Measurements from ENCODE around the gene TMEM80. TPM values are rescaled to one million over a fixed set of nuclear protein-coding genes. Genes with fewer than 3 reads are reported as not detected.
"Not testable (repeated sequence)": the region's sequence is repeated elsewhere in the genome, so short reads cannot be mapped to it uniquely, and the experiment has no call there.

The TMEM80 gene
- total and polyA plus RNA-seq, 10 donors, result 18.7 to 37.6 (median 28.5) TPM

DNA sequence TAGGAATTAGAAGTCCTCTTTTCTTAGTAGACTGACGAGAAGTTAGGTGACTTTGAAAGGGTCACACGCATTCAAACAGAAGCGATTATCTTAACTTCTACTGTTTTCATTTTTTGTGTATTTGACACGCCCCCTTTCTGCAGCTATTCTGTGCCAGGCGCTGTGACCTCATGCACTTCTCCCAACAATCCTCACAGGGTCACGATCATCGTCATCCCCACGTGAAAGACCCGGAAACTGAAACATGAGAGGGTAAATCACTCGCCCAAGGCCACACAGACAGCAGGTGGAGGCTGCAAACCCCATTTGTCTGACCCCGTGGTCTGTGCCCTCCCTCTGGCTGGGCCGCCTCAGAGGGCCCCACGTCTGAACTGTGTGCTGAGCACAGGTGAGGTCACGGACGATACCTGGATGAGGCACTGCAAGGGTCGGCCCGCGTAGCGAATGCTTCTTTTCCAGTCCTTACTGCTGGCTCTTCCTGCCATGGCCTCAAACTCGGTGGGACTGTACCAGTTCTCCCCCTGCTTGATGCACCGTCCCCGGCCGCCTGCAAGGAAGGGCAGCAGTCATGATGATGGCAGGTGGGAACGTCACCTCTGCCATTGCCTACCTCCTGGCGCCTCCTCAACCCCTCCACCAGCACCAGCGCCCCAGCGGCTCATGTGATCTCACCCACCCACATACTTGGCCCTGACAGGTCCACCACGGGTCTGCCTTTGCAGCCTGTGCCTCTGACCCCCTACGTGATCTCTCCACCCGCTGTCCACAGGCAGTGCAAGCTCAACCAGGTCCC lies 9.0 kb upstream of the TMEM80 start:
- 91 to 96% (median 92%) methylated on average over 24 to 30 of the region's 30 CpGs for WGBS, 5 donors
- no peak for DNase-seq
- Histone ChIP-seq H3K36me3 (peaks cover 0 to 96% (median 64%) of the 10 kb centered on the region in 6 donors), H3K4me3 (no peak overlapping the region), H3K27me3 (replicated peaks in 1 of 7) (no peaks in the 10 kb centered on the region), H3K9me3 (peaks cover 0 to 11% (median 2%) of the 10 kb centered on the region in 8 donors), H3K4me1 (peaks cover 0 to 14% (median 5%) of the 10 kb centered on the region in 6 donors), H3K27ac (no peak overlapping the region)
- intact Hi-C loops (cut with DNase I; ENCODE audit: low total_unique reads), result no loop called here
- TF ChIP-seq POLR2AphosphoS5 (IDR thresholded peaks at IDR 0.05) (peak in 1 of 3 donors; percentile 40), POLR2A (IDR thresholded peaks at IDR 0.05) (no peak)

DNA sequence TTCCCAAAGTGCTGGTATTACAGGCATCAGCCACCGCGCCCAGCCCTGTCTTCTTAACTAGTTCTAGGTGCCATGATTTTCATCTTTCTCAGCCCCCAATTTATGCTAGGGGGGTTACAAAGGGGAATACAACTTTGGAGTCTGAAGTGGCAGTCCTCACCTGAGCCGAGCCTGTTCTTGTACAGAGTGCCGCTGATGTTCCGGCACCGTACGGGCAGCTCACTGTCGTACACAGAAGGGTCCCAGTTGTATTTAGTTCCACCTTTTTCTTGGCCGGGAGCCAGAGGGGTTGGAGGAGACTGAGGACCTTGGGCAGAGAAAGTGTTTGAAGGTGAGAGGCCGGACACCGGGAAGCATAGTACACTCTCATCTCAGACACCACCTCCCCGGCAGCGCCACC lies 7.9 kb upstream of the TMEM80 start:
- intact Hi-C loops (cut with DNase I; ENCODE audit: low total_unique reads), result no loop called here
- Histone ChIP-seq H3K27ac (no peak overlapping the region), H3K27me3 (replicated peaks in 1 of 7) (no peaks in the 10 kb centered on the region), H3K36me3 (peaks cover 0 to 86% (median 62%) of the 10 kb centered on the region in 6 donors), H3K4me1 (peaks cover 0 to 25% (median 10%) of the 10 kb centered on the region in 6 donors), H3K4me3 (no peak overlapping the region), H3K9me3 (peaks cover 0 to 2% (median 0%) of the 10 kb centered on the region in 8 donors)
- 90 to 97% (median 93%) methylated on average over 13 of the region's 13 CpGs for WGBS, 5 donors
- TF ChIP-seq, protein P1, sequence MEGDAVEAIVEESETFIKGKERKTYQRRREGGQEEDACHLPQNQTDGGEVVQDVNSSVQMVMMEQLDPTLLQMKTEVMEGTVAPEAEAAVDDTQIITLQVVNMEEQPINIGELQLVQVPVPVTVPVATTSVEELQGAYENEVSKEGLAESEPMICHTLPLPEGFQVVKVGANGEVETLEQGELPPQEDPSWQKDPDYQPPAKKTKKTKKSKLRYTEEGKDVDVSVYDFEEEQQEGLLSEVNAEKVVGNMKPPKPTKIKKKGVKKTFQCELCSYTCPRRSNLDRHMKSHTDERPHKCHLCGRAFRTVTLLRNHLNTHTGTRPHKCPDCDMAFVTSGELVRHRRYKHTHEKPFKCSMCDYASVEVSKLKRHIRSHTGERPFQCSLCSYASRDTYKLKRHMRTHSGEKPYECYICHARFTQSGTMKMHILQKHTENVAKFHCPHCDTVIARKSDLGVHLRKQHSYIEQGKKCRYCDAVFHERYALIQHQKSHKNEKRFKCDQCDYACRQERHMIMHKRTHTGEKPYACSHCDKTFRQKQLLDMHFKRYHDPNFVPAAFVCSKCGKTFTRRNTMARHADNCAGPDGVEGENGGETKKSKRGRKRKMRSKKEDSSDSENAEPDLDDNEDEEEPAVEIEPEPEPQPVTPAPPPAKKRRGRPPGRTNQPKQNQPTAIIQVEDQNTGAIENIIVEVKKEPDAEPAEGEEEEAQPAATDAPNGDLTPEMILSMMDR (IDR thresholded peaks at IDR 0.05 in 8 of 11, conservative IDR thresholded peaks at IDR 0.05 in 3 of 11), result no peak
- TF ChIP-seq POLR2AphosphoS5 (IDR thresholded peaks at IDR 0.05), result no peak
- no peak for TF ChIP-seq POLR2A (IDR thresholded peaks at IDR 0.05)
- no peak for DNase-seq

DNA sequence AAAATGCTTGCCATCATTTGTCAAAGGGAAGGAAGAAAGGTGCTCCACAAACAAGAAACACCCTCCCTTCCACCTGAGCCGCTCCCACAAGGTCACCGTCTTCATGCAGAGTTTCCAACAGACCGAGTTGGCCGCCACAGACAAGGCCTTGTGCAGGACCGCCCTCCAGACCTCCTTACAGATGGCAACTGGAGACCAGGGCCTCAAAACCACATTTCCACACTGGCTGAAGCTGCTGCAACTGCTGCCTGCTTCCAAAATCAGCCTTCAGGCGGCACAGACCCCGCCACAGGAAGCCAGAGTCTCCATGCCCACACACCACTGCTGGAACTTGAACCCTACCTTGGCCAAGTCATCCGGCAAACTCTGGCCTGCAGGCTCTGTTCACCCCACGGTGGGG lies 6.9 kb upstream of the TMEM80 start:
- Histone ChIP-seq H3K27me3 (replicated peaks in 1 of 7) (no peaks in the 10 kb centered on the region), H3K27ac (no peak overlapping the region), H3K4me3 (no peak overlapping the region), H3K36me3 (peaks cover 0 to 77% (median 58%) of the 10 kb centered on the region in 6 donors), H3K4me1 (peaks cover 8 to 35% (median 19%) of the 10 kb centered on the region in 6 donors), H3K9me3 (no peaks in the 10 kb centered on the region)
- WGBS, 5 donors, result 48 to 74% (median 57%) methylated on average over 7 to 9 of the region's 9 CpGs
- DNase-seq, result no peak
- no peak for TF ChIP-seq POLR2A (IDR thresholded peaks at IDR 0.05)
- TF ChIP-seq, protein P1 (IDR thresholded peaks at IDR 0.05 in 8 of 11, conservative IDR thresholded peaks at IDR 0.05 in 3 of 11), result no peak
- no peak for TF ChIP-seq POLR2AphosphoS5 (IDR thresholded peaks at IDR 0.05)
- intact Hi-C loops (cut with DNase I; ENCODE audit: low total_unique reads), result no loop called here

DNA sequence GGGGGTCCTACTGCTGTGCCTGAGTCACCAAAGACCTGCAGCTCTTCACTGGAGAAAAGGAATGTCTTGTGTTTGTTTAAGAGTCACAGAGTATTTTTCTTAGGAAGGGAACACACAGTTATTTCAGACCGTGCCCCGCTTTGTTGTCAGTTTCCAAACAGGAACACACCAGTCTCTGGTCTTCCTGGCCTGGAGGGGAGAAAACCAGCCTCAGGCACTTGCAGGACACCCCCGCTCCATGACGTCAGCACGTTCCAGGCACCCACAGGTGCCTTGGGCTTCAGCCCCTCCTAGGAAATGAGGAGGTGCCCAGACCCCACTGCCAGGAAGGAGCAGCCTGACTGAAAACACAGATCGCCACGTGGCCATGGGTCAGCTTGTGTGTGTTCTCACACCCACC lies 6.0 kb upstream of the TMEM80 start:
- 71 to 87% (median 76%) methylated on average over 7 of the region's 7 CpGs for WGBS, 5 donors
- no peak overlapping the region for H3K27ac ChIP-seq
- TF ChIP-seq POLR2A (IDR thresholded peaks at IDR 0.05) (no peak), POLR2AphosphoS5 (IDR thresholded peaks at IDR 0.05) (no peak)
- TF ChIP-seq, protein P1 (IDR thresholded peaks at IDR 0.05 in 8 of 11, conservative IDR thresholded peaks at IDR 0.05 in 3 of 11), result no peak
- no peaks in the 10 kb centered on the region for H3K9me3 ChIP-seq
- H3K36me3 ChIP-seq, result peaks cover 0 to 68% (median 49%) of the 10 kb centered on the region in 6 donors
- no peaks in the 10 kb centered on the region for H3K27me3 ChIP-seq (replicated peaks in 1 of 7)
- DNase-seq, result no peak
- H3K4me3 ChIP-seq, result no peak overlapping the region
- intact Hi-C loops (cut with DNase I; ENCODE audit: low total_unique reads), result no loop called here
- H3K4me1 ChIP-seq, result peaks cover 12 to 44% (median 27%) of the 10 kb centered on the region in 6 donors

DNA sequence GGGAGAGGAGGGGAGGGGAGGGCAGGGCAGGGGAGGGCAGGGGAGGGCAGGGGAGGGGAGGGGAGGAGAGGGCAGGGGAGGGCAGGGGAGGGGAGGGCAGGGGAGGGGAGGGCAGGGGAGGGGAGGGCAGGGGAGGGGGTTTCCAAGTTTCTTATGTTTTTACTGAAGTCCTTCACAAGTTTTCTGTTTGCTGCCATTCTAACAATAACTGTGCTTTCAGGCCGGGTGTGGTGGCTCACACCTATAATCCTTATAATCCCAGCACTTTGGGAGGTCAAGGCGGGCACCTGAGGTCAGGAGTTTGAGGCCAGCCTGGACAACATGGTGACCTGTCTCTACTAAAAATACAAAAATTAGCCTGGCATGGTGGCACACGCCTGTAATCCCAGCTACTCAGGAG lies 5.4 kb upstream of the TMEM80 start:
- H3K4me3 ChIP-seq; H3K27ac ChIP-seq; intact Hi-C loops (cut with DNase I; ENCODE audit: low total_unique reads); H3K27me3 ChIP-seq (replicated peaks in 1 of 7); DNase-seq; H3K9me3 ChIP-seq: not testable (repeated sequence)
- peaks cover 0 to 62% (median 43%) of the 10 kb centered on the region in 6 donors for H3K36me3 ChIP-seq
- WGBS, 5 donors, result 90 to 98% (median 95%) methylated on average over 3 of the region's 3 CpGs
- peaks cover 12 to 45% (median 27%) of the 10 kb centered on the region in 6 donors for H3K4me1 ChIP-seq
